ENCODE results near the gene VSTM2L.

The VSTM2L gene

GRCh38 chr20:37971561-37972127 lies 68.7 kb downstream of the VSTM2L start:
- no peak for DNase-seq

GRCh38 chr20:37972256-37973058 lies 69.5 kb downstream of the VSTM2L start:
- DNase-seq: no peak

GRCh38 chr20:37973059-37973910 lies 70.4 kb downstream of the VSTM2L start:
- DNase-seq: no peak

- no peak for DNase-seq
Measured at GRCh38 chr20:37976887-37977286, 74.0 kb downstream of the VSTM2L start.

GRCh38 chr20:37977338-37977737 lies 74.4 kb downstream of the VSTM2L start:
- DNase-seq: no peak

GRCh38 chr20:37977786-37978185 lies 74.9 kb downstream of the VSTM2L start:
- no peak for DNase-seq

- DNase-seq: no peak
Measured at GRCh38 chr20:37979021-37979985, 76.4 kb downstream of the VSTM2L start.

- DNase-seq: no peak
Measured at GRCh38 chr20:37980383-37980782, 77.5 kb downstream of the VSTM2L start.

- DNase-seq: no peak
Measured at GRCh38 chr20:37980876-37981275, 77.9 kb downstream of the VSTM2L start.

- DNase-seq: no peak
Measured at GRCh38 chr20:37981568-37981967, 78.6 kb downstream of the VSTM2L start.

- no peak for DNase-seq
Measured at GRCh38 chr20:37983286-37983685, 80.4 kb downstream of the VSTM2L start.

GRCh38 chr20:37984018-37984785 lies 81.3 kb downstream of the VSTM2L start:
- no peak for DNase-seq

- no peak for DNase-seq
Measured at GRCh38 chr20:37986044-37986858, 83.3 kb downstream of the VSTM2L start.

- DNase-seq: no peak
Measured at GRCh38 chr20:37986873-37987601, 84.1 kb downstream of the VSTM2L start.

- no peak for DNase-seq
Measured at GRCh38 chr20:37987602-37988290, 84.8 kb downstream of the VSTM2L start.

- DNase-seq: no peak
Measured at GRCh38 chr20:37988306-37988954, 85.5 kb downstream of the VSTM2L start.

GRCh38 chr20:37989601-37990295 lies 86.8 kb downstream of the VSTM2L start:
- no peak for DNase-seq

GRCh38 chr20:37990571-37991151 lies 87.7 kb downstream of the VSTM2L start:
- DNase-seq: no peak

All from SHP77 (cell line).